Peyer's patch (tissue), 4 donors: ENCODE data around the gene PBX1. TPM values are rescaled to one million over a fixed set of nuclear protein-coding genes. Genes with fewer than 3 reads are reported as not detected.

Experiments used
- DNase-seq, 3 donors: peaks; one replicate each; pipeline ENCODE4 v3.0.0-alpha.2; 2017 to 2019
- H3K27ac ChIP-seq, 4 donors: fragments of 200-600 bp; sonication (generic); one replicate each; pipeline ENCODE4 v1.5.1; 2016 to 2019
- H3K27me3 ChIP-seq, 2 donors: fragments of 200-600 bp; sonication (generic); one replicate each; pipeline ENCODE4 v1.5.1; 2019
- H3K36me3 ChIP-seq, 3 donors: fragments of 200-600 bp; sonication (generic); one replicate each; pipeline ENCODE4 v1.5.1; 2016 to 2019
- H3K4me1 ChIP-seq, 4 donors: fragments of 200-600 bp; sonication (generic); one replicate each; pipeline ENCODE4 v1.5.1; 2016 to 2019
- H3K4me3 ChIP-seq, 4 donors: fragments of 200-600 bp; sonication (generic); 1 replicate in 3 of 4; 2 replicates in 1 of 4; pipeline ENCODE4 v1.5.1; 2016 to 2019; ENCODE audit warnings: mild to moderate bottlenecking in 1 of 4
- H3K9me3 ChIP-seq, 4 donors: fragments of 200-600 bp; sonication (generic); one replicate each; pipeline ENCODE4 v1.5.1; 2016 to 2019; ENCODE audit warnings: mild to moderate bottlenecking in 1 of 4
- CTCF ChIP-seq, 6 experiments: fragments of 450-650 bp in 4 of 6; fragments of 200-600 bp in 2 of 6; sonication (generic) in 1 of 6; IDR thresholded peaks; one replicate each; pipeline ENCODE4 v1.5.1; 2017 to 2019; ENCODE audit warnings: antibody characterized with exemption in 6 of 6, mild to moderate bottlenecking in 3 of 6, moderate library complexity in 1 of 6
- POLR2A ChIP-seq, 2 donors: fragments of 450-650 bp; IDR thresholded peaks; one replicate each; pipeline ENCODE4 v1.5.1; 2017; ENCODE audit warnings: antibody characterized with exemption in 2 of 2, mild to moderate bottlenecking in 2 of 2, moderate library complexity in 2 of 2
- total RNA-seq, 4 donors: library from RNA; depleted of rRNA; stranded (reverse); fragments of >200 nt; gene quantifications; one replicate each; pipeline ENCODE4 v1.1.0, GENCODE V29; 2016

The PBX1 gene
- total RNA-seq, 4 donors from 2014 or later: 20.6 to 57.5 (median 40.4) TPM

DNA sequence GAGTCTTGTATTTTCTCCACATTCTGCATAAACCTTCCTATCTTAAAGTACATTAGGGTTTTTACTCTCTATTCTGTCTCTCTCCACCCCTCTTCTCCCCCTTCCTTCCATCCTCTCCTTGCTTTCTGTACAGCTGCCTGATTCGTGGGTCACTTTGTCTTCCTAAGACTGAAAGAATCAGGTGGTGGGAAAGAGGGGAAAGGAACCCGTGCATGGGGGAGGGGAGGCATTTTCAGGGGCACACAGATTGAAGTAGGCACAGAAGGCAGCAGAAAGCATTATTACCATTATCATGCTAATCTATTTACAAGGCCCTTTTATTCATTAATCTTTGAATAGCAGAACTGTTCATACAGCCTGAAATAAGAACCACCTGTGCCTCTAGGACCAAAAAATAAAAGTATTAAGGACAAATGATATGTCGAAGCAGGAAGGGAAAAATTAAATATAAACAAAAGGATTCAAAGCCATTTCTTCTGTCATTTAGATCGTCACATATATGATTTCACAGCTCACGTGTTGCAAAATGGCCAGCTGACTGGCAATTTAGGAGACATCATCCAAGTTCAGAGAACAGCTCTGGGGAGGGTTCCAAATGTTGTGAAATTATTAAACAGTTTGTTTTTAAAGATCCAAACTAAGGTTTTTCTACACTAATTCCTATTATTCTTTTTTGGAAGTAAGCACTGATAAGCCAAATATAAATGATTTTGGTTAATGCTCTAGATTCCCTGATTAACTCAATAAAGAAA lies 154.6 kb downstream of the PBX1 start:
- H3K36me3 ChIP-seq: no peaks in the 10 kb centered on the region
- H3K9me3 ChIP-seq: no peaks in the 10 kb centered on the region
- H3K27me3 ChIP-seq: no peaks in the 10 kb centered on the region
- H3K27ac ChIP-seq: peak overlapping the region in 3 of 4 donors; percentile 19 to 51 (median 22)
- peaks cover 0 to 33% (median 1%) of the 10 kb centered on the region in 4 donors for H3K4me1 ChIP-seq
- no peak for DNase-seq
- TF ChIP-seq POLR2A (IDR thresholded peaks at IDR 0.05) (no peak), CTCF (IDR thresholded peaks at IDR 0.05) (no peak)
- H3K4me3 ChIP-seq: no peak overlapping the region

DNA sequence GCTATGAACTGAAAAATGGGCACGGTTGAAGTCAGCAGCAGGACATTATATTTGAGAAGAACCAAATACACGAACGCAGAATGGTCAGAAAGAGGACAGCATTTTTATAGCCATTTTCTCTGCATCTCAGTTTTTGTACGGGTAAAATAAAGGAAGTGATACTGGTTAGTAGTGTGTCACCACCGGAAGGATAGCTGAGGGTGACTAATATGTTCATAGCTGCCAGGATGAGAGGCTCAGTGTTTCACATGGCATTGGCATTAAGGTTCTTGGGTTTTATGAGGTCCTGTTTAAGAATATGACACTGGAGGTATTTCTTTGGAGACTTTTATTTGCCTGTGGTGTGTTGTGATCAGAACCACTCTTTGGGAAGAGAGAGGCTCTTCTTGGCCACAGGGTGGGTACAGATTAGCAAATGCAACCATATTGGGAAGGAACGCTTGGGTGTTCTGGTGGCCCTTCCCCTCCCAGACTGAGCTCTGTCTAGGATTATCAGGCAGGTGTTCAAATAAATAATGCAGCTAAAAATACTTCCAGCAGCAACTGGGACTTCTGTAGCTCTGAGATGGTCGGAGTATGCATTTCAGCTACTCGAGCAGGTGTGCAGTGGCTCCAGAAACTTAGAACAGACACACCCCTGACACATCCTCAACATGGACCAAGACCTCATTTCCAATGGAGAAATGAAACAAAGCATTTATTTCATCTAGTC lies 158.2 kb downstream of the PBX1 start:
- Histone ChIP-seq H3K36me3 (no peaks in the 10 kb centered on the region), H3K4me1 (peaks cover 0 to 16% (median 0%) of the 10 kb centered on the region in 4 donors), H3K4me3 (no peak overlapping the region), H3K27me3 (no peaks in the 10 kb centered on the region), H3K27ac (no peak overlapping the region), H3K9me3 (no peaks in the 10 kb centered on the region)
- TF ChIP-seq POLR2A (IDR thresholded peaks at IDR 0.05) (no peak), CTCF (IDR thresholded peaks at IDR 0.05) (no peak)
- DNase-seq: no peak

GRCh38 chr1:164718821-164719220 lies 159.8 kb downstream of the PBX1 start:
- H3K4me3 ChIP-seq: no peak overlapping the region
- TF ChIP-seq POLR2A (IDR thresholded peaks at IDR 0.05) (no peak), CTCF (IDR thresholded peaks at IDR 0.05) (no peak)
- DNase-seq: no peak
- H3K4me1 ChIP-seq: no peaks in the 10 kb centered on the region
- no peak overlapping the region for H3K27ac ChIP-seq
- H3K9me3 ChIP-seq: no peaks in the 10 kb centered on the region
- H3K27me3 ChIP-seq: no peaks in the 10 kb centered on the region
- no peaks in the 10 kb centered on the region for H3K36me3 ChIP-seq

- H3K36me3 ChIP-seq: no peaks in the 10 kb centered on the region
- H3K9me3 ChIP-seq: no peaks in the 10 kb centered on the region
- H3K4me1 ChIP-seq: no peaks in the 10 kb centered on the region
- DNase-seq: no peak
- no peaks in the 10 kb centered on the region for H3K27me3 ChIP-seq
- no peak overlapping the region for H3K4me3 ChIP-seq
- H3K27ac ChIP-seq: no peak overlapping the region
- TF ChIP-seq CTCF (IDR thresholded peaks at IDR 0.05) (no peak), POLR2A (IDR thresholded peaks at IDR 0.05) (no peak)
Observed at GRCh38 chr1:164719676-164720439, 160.9 kb downstream of the PBX1 start.

- Histone ChIP-seq H3K9me3 (no peaks in the 10 kb centered on the region), H3K4me3 (no peak overlapping the region), H3K27ac (peak overlapping the region in 2 of 4 donors; percentile 7 to 41), H3K4me1 (no peaks in the 10 kb centered on the region), H3K27me3 (no peaks in the 10 kb centered on the region), H3K36me3 (no peaks in the 10 kb centered on the region)
- no peak for TF ChIP-seq POLR2A (IDR thresholded peaks at IDR 0.05)
- no peak for TF ChIP-seq CTCF (IDR thresholded peaks at IDR 0.05)
- no peak for DNase-seq
Observed at GRCh38 chr1:164720440-164721227, 161.7 kb downstream of the PBX1 start.
